ENCODE data around the gene TP53I11.
A peak's percentile ranks its signal among the peaks of the same experiment; 100 is the strongest.

Gene TP53I11

DNA sequence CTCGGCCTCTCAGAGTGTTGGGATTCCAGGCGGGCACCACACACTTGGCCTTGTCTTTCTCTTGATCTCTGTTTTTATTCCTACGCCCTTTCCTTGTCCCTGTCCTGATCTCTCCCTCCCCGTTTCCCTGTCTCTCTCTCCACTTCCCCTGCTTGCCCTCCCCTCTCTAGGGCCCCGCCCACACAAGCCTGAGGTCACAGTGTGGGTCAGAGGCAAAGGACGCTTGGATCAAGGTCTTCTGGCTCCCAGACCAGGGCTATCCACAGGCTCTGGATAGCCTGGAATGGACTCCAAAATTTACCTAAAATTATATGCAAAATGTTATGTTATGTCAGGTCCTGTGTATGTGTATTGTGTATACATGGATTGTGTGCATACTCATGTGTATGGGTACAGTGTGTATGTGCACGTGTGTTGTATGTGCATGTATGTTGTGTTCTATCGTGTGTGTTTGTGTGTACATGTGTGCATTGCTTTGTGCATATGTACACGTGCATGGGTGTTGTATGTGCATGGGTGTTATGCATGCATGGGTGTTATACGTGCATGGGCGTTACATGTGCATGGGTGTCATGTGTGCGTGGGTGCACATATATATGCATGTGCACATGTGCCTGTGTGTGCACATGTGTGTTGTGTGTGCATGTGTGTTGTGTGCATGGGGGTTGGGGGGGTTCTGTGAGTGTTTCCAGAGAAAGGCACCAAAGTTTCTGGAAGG is 38.3 kb downstream of the TP53I11 start:
- no peak for DNase-seq (ENCODE audit: low read depth)

DNA sequence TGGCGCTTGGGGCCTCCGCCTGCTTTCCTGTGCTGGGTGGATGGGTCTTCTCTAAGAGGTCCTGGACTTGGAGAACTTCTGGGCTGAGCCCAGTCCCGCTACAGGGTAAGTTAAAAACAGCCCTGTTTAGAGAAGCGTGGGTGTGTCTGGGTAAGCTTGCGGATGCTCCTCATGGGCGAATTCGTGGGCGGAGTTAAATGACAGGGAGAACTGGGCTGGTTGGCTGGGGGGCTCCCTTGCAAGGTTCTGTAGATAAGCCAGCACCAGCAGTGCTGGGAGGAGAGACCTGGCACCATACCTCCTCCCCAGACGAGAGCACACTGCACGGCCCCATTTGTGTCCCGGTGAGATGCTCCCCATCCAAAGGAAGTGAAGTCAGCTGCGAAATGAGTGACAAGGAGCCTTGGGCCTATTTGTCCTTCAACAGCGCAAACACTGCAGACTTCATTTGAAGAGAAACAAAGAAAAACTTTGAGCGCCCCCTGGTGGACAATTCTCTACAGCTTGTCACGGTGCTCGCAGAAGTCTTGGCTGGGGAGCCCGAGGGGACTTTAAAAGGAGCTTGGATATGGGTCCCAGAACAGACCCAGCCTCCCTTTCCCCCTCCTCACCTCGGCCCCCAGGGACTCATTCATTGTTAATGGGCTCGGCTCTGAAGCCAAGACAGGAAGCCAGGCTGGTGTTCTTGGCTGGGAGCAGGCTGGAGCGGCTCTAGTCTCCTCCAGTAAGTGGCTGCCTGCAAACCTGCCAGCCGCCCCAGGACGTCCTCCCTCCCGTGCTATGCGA is 39.5 kb downstream of the TP53I11 start:
- peak; percentile 69 for DNase-seq (ENCODE audit: low read depth)

DNA sequence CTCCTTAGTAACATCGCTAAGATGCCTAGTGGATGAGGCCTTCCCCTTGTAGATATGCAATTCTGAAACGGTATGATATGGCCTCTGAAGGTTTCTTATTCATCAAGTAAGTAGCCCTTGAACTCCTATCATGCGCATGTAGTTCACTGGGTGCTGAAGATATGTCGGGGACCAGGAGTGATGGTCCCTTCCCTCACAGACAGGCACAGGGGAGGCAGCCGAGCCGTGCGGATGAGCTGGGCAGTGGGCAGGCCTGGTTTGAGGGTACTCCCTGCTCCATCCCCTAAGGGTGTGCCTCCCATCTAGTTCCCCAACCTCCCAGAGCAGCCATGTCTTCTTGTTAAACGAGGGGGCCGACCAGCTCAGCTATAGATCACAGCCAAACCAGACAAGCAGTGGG is 40.1 kb downstream of the TP53I11 start:
- DNase-seq (ENCODE audit: low read depth), result no peak

DNA sequence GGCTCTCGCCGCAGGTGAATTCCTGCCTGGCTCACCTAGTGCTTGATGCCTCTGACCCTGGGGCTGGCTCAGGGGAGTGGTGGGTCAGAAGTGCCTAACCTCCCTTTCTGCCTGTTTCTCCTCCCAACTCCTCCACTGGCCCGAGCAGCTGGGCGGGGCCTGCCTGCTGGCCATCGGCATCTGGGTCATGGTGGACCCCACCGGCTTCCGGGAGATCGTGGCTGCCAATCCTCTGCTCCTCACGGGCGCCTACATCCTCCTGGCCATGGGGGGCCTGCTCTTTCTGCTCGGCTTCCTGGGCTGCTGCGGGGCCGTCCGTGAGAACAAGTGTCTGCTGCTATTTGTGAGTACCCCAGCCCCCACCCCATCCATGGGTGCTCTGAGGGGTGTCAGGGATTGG is 41.1 kb downstream of the TP53I11 start:
- no peak for DNase-seq (ENCODE audit: low read depth)

DNA sequence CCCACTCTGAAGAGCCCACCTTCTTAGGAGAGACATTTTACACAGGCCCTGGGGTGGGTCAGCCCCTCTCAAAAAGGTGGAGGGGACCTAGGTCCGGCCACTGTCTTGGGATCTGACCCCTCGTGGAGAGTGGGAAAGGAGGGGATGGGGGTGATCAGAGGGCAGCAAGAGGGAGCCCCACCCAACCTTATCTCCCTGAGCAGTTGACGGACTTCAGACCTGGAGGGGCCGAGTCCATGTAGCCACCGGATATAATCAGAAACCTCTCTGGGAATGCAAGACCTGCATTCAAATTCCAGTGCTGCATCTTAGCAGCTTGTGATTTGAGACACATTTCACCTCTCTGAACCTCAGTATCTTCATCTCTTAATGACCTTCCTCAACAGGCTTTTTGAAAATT is 44.0 kb downstream of the TP53I11 start:
- DNase-seq (ENCODE audit: low read depth), result no peak

DNA sequence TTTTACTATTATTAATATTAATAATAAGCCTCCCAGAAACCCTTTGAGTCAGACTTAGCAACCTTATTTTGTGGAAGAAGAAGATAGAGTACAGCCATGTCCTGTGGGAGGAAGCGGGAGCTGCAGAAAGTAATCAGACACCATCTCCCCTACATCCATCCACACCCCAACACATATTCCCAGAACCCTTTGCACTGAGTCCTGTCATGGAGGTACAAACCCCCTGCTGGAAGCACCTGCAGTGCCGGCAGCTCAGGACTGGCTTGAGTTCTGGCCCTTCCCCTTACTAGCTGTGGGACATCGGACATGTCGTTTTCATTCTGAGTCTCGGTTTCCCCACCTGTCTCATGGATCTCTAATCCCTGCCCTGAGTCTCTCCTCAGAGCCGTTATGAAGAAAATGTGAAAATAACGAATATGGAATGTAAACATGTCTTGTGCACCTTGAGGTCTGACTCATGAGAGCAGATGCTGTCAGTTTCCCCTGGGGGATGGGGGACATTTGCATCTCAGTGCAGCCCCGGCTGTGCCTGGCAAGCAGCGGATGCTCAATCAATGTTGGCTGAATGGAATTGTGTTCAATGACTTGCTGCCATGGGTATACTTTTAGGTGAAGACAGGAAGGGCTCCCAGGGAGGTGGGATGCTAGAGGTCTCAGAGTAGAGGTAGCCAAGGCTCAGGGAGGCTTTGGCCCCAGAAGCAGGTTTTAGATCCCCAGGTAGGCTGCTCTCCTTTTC is 45.4 kb downstream of the TP53I11 start:
- no peak for DNase-seq (ENCODE audit: low read depth)

DNA sequence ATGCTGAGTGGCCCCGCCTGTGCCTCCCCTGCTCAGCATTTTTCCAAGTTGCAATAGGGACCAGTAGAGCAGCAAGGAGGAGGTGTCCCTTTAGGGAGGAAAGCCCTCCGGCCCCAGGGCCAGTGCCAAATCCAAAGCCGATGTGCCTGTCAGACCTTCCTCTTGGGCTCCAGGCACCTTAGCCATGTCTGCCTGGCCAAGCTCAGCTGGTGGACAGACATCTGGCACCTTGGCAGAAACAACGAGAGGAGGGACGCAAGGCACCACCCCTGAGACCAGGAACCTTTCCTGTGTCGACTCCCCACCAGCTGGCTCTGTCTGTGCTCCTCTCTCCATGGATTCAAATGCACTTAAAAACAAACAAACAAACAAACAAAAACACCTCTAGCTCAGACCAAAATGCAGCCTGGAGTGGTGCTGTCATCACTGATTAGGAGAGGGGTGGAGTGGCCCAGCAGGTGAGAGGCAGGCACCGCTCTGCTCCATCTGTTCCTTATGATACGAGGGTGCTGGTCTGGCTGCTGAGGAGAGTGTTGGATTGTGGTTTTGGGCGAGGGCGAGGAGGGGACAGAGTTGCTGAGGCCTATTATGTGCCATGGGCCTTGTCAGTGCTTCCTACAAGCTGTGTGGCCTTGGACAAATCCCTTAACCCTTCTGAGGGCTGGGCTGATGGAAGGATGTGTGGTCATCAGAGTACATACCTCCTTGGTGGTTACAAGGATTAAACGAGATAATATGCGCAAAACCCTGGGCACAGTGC is 46.2 kb downstream of the TP53I11 start:
- no peak for DNase-seq (ENCODE audit: low read depth)

DNA sequence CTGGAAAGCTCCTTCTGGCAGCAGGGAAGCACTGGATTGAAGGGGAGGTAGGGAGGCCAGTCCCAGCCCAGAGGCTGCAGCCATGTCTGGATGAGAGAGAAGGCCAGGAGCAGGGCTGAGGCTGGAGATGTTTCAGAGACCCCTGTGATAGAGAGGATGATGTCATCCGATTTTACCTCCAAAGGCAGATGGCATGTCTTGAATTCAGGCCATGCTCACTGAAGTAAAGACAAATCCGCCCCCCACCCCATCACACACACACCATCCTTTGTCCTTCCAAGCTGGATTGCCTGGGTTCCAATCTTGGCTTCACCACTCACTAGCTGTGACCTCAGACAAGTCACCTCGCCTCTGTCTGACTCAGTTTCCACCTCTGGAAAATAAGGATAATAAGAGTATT is 47.2 kb downstream of the TP53I11 start:
- DNase-seq (ENCODE audit: low read depth), result no peak

DNA sequence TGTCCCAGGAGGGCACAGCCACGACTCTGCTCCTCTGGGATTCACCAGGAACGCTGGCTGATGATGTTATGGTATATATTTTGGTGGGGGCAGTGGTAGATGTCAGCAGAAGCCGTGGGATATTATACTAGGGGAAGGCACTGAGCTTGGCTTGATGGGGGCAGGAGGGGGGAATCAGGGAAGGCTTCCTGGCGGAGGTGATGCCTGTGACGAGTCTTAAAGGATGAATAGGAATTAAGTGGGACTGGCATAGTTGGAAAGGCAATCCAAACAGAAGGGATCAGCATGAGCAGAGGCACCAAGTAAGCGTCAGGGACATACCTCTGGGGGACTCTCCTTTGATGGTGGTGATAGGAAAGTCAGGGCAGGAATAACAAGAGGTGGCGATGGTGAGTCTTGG is 47.6 kb downstream of the TP53I11 start:
- DNase-seq (ENCODE audit: low read depth), result no peak

DNA sequence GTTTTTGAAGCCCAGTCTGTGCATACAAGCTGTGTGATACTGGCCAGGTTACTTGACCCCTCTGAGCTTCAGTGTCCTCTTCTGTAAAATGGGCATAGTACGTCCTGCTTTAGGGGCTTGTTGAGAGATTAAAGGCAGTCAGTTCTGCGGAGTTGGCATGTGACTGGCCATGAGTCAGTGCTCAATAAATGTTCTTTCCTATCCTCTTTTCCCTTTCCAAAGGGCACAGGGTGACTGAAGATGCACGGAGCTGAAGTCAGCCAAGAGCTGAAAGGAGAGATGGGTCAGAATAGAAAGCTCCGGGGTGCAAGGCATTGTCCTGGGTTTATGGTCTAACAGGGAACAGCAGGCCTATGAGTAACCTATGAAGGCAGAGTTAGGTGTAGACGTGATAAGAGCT is 48.9 kb downstream of the TP53I11 start:
- no peak for DNase-seq (ENCODE audit: low read depth)

DNA sequence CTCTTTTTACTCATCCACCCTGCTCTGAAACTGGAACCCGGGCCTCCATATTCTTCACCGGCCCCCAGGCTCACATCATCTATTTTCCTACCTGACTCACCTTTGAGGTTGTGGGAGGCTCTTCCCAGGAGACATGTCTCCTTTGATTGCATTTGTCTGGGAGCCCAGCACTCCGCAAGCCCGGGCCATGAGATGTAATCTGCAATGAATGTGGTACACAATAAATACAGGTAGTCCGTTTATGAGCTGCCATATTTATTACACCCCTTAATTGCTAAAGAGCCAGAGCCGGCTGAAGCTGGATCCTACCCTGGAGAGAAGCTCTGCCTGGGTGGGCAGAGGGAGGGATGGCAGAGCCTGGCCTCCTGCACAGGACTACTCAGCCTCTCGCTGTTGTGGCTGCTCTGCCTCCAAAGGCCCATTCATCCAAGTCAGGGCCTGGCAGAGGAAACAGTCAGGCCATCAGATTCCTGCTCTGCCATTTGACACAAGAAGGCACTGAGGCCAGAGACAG is 49.5 kb downstream of the TP53I11 start:
- DNase-seq (ENCODE audit: low read depth), result no peak

DNA sequence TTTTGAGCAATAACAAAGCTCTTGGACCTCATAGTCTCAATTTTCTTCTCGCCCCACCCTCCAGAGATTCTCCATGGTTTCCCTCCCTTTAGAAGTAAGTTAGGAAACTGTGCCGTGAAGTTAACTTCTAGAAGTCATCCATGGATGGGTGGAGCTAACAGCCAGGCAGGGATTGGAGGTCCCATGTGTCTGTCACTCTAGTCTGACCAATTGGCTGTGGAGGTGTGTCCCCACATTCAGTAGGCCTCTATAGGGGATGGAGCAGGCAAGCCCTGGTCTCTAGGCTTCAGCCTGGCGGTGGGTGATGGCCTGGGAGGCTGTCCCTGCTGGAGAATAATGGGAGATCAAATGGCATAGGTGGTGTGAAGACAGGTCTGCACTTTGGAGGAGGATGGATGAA is 50.7 kb downstream of the TP53I11 start:
- DNase-seq (ENCODE audit: low read depth), result no peak

DNA sequence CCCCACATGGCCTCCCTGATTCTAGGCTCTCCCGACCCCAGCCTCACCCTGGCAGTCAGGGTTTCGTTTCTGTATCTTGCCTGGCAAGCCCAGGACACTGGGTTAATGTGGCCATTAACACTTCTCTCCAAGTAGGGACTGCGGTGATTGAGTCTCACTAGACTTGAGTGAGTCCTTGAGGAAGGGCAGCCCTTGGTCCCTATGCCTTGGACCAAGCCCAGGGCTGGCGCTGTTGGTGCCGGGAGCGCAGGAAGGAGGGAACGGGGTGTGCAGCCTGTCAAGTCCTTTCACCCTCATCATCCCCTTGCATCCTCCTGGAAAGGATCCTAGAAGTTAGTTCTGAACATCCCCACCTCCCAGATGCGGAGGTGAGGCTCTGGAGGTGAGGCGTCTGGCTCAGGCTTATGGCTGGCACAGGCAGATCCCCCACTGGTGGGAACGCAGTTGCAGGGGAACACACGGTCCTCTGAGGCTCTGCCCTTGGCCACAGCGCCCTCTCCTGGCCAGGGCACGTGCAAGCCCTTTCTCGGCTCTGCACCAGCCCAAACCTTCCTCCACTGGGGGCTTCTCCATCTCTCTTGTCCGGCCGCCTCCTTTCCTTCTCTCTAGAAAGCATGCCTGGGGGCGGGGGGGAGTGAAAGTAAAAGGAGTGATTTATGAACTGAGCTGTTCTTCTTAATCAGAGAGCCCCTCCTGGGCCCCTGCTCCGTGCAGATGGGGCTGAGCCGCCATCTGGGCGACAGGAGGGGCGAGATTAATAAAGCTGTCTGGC is 56.7 kb downstream of the TP53I11 start:
- peak; percentile 47 for DNase-seq (ENCODE audit: low read depth)

DNA sequence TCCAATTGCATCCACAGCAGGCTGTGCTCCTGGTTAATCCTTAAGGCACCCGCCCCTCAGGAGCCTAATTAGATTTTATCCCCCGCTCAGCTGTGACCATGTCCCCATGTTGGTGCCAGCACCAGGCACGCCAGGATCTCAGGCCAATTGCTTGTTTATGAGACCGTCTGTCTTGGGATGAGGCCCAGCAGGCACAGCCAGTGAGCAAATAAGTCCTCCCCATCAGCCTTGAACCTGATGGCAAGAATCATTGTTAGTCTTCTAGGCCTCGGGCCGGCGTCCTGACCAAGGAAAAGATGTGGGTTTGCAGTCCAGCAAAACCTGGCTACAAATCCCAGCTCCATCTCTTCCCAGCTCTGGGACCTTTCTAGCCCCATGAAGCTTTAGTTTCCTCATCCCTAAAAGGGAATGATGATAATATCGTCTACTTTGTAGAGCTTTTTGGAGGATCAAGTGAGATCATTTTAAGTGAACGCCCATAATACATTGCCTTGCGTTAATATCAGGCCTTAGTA is 57.3 kb downstream of the TP53I11 start:
- no peak for DNase-seq (ENCODE audit: low read depth)

DNA sequence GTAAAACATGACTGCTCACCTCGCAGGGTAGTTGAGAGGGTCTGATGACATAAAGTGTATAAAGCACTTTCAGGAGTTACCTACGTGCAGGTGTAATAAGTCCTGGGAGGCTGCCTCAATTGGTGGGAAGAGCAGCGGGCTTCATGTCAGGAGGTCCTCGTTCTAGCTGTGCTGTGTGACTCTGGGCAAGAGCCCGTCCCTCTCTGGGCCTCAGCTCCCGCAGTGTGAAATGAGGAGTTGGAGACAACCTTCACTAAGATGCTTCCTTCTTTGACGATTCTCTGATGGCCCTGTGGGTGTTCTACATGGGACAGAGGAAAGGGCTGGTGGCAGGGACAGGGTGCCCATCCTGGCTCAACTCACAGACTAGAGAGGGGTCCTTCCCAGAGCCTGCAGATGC is 57.8 kb downstream of the TP53I11 start:
- no peak for DNase-seq (ENCODE audit: low read depth)

DNA sequence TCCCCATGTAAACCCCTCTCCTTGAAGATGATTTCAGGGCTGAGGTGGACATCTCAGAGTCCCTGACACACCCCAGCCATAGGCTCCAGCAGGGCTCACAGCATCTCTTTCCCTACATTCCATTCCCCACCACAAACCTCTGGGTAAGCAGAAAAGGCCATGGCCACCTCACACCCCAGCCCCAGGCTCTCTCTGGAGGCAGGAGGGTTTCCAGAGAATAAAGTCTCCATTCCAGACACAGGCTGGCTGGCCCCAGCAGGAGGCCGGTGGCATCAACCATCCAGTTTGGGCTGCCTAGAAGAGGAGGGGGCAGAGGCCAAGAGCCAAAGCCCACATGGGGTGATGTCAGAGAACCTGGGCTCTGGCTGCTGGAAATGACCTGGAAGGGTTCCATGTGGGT is 61.4 kb downstream of the TP53I11 start:
- no peak for DNase-seq (ENCODE audit: low read depth)

DNA sequence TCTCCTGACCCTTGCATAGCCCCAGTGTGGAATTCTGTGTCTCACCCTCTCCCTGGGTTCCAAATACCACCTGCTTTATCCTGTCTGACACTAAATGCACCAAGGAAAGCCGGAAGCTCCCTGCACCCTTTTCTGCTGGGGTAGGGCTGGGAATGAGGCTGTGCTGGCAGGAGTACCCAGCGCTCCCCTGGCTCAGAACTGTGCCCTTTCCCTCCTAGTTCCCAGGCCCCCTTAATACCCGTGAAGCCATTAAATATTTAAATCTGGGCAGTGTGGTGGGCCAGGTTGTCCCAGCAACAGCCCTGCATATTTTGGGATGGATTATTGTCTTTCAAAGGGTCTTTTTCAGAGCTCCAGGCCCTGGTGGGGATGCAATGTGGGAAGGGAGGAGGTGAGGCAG is 63.0 kb downstream of the TP53I11 start:
- DNase-seq (ENCODE audit: low read depth), result no peak

DNA sequence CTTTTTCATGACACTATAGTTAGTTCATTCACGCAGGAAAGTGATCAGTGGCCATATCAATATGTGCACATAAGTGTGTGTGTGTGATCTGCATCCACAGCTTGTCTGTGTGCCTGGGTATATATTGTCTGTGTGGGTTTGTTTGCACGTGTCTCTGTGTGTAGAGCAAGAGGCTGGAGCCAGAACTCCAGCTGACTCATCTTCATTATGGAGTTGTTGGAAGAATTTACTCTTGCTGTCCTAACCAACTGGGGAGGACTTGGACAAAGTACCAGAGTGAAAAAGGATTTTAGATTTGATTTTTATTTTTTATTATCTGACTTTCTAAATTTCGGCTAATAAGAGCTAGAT is 63.9 kb downstream of the TP53I11 start:
- DNase-seq (ENCODE audit: low read depth), result no peak

DNA sequence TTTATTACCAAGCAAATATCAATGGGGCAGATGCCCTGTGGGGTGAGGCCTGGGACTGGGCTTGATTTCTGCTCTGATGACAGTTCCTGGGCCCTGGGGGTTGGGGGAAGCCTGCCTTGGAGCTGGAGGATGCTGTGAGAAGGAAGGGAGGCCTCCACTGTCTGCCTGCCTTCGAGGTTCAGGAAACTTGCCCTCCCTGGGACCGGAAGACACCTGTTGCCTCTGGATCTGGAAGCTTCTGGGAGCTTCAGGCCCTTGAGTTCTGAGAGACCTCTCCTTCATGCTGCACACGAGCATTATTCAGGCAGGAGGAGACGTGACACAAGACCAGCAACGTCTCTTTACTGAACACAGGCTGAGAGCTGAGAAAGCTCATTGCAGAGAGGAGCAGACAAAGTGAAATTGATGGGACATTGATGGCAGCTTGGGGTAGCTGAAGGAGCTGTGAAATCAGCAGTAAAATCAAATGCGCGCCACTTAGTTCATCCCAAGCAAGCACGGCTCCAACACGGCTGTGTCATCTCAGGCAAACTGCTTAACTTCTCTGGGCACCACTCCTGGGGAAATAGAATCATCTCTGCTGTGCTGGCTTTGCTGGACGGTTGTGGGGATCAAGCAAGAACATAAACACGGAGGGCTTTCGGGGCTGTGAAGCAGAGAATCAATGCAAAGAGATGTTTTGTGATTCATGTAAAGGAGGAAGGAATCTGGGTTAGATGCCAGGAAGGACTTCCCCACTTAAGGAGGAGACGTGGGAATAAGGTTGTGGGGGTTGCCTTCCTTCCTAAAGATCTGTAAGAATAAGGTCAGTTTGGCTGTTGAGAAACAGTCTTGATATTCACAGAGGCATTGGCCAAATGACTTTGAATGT is 64.5 kb downstream of the TP53I11 start:
- DNase-seq (ENCODE audit: low read depth), result no peak
